CD4-positive, alpha-beta T cell treated with Interleukin-1 beta for 1 hour (primary cell): ENCODE measurements around the gene ZAP70.
A peak's percentile ranks its signal among the peaks of the same experiment; 100 is the strongest.

Experiments used
- DNase-seq, 2 donors: peaks; one replicate each; pipeline ENCODE4 v3.0.0-alpha.2; 2020 to 2022

The ZAP70 gene

DNA sequence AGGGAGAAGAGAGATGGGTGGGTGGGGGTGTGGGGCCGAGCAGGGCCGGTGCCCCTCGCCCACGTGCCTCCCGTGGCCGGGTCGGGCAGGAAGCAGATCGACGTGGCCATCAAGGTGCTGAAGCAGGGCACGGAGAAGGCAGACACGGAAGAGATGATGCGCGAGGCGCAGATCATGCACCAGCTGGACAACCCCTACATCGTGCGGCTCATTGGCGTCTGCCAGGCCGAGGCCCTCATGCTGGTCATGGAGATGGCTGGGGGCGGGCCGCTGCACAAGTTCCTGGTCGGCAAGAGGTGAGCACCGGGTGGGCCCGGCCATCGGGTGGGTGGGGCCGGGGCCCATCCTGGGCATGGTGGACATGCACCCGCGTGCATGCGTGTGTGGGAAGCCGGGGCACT, 21.8 kb downstream of the ZAP70 start:
- DNase-seq, result no peak

DNA sequence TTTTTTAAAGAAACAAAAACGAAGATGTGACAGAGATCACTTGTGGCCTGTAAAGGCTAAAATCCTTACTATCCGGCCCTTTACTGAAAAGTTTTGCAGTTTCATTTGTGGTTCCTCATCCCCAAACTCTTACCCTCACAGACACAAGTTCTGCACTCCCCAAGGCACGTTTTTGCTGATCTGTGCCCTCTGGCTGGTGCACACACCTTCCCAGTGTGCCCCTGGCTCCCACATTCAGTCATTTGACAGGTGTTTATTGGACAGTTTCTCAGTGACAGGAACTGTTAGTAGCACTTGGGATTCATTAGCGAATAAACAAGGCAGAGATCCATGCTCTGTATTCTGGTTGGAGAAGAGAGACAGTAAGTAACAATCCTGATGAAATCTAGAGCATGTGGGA, 22.8 kb downstream of the ZAP70 start:
- no peak for DNase-seq

DNA sequence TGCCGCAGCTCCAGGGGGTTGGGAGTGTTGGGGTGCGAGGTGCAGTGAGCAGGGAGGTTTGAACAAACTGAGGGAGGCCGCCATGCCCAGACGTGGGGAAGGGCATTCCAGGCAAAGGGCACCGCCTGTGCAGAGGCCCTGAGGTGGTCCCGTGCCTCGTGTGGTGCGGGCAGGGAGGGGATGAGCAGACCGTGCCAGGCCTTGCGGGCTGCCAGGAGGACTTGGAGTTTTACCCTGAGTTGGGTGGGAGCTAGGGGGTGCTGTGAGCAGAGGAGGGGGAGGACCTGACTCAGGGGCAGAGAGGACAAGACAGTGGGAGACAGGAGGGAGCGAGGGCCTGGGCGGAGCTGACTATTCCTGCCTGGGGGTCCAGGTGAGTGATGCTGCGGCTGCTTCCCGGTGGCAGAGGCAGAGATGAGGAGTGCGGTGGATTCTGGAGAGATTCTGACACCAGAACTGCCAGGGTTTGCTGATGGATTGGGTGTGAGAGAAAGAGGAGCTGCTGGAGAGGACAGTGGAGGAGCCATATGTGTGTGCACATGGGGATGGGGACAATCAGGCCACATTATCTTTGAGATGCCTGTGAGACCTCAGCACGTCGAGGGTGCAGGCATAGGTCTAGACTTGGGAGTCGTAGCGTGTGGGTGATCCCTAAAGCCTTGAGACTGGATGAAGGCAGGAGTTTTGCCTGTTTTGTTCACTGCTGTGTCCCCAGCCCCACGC, 23.4 kb downstream of the ZAP70 start:
- no peak for DNase-seq

DNA sequence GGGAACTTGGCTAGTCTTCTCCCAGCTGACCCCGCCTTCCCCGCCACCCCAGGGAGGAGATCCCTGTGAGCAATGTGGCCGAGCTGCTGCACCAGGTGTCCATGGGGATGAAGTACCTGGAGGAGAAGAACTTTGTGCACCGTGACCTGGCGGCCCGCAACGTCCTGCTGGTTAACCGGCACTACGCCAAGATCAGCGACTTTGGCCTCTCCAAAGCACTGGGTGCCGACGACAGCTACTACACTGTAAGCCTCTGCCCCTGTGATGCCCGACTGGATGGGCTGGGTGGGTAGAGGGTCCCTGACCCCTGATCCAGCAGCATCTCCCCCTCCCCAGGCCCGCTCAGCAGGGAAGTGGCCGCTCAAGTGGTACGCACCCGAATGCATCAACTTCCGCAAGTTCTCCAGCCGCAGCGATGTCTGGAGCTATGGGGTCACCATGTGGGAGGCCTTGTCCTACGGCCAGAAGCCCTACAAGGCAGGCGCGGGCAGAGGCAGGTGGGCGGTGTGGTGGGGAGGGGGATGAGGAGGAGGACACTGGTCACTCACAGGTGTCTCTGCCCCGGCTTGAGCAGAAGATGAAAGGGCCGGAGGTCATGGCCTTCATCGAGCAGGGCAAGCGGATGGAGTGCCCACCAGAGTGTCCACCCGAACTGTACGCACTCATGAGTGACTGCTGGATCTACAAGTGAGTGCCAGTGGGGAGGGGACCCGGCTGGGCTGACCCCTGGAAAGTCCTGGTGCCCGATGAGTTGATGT, 24.2 kb downstream of the ZAP70 start:
- DNase-seq, result no peak

DNA sequence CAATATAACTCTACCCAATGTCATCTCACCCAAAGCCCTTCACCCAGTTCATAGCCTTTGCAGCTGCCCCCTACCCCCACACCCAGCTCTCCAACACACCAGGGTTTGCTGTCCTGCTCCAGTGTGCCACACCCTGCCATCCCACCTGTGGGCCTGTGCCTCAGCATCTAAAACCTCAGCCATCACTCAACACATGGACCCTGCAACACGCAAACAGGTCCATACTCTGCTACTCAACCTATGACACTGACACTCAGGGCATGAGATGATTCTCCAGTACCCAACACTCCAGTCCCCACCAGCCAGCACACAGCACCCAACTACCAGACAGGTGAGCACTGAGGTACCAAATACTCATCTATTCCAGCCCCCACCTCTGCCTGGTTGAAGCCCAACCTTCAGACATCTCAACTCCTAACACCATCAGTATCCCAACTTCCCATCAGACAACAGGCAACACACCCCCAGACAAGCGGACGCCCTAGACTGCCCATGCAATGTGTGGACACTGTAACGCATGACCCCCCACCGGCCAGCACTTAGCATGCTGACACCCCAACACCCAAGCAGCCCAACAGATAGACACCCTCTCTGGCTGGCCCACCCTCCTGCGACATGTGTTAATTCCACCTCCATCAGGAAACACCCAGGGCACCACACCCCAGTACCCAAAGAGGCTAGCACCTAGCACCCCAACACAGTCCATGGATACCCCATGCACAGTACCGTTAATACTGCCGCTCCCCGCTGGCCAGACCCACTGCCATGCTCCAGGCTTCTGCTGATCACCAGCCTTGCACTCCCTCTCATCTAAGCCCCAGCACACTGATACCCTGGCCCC, 25.0 kb downstream of the ZAP70 start:
- DNase-seq, result no peak

DNA sequence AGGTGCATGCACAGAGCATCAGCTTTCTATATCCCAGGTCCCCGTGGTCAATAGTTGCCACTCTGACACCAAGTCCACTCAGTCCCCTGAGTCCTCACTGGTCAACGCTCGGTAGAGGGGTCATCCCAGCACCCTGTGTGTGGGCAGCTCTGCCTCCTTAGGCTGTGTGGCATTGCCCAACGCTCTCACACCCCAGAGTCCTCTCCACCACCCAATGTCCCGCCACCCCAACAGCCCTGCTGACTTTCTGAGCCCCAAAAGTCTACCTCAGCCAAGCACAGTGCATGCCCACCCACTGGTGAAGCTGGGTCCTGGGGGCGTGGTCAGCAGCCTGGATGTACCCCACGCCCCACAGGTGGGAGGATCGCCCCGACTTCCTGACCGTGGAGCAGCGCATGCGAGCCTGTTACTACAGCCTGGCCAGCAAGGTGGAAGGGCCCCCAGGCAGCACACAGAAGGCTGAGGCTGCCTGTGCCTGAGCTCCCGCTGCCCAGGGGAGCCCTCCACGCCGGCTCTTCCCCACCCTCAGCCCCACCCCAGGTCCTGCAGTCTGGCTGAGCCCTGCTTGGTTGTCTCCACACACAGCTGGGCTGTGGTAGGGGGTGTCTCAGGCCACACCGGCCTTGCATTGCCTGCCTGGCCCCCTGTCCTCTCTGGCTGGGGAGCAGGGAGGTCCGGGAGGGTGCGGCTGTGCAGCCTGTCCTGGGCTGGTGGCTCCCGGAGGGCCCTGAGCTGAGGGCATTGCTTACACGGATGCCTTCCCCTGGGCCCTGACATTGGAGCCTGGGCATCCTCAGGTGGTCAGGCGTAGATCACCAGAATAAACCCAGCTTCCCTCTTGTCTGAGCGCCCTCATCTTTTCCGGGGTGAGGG, 25.9 kb downstream of the ZAP70 start:
- no peak for DNase-seq

DNA sequence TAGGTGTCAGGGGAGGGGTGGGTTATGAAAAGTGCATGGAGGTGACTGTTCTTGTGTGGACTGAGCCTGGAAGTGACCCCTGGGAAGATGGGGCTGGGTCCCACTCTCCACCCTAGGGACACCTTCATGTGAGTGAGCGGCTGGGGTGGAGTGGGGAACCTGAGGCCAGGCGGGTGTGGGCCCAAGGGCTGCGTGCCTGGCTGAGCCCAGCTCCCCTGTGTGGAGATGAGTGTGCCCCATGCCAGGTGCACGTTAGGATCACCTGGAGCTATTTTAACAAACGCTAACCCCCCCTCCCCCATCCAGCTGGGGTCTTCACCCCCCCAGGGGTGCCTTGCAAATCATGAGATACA, 26.5 kb downstream of the ZAP70 start:
- DNase-seq, result no peak

DNA sequence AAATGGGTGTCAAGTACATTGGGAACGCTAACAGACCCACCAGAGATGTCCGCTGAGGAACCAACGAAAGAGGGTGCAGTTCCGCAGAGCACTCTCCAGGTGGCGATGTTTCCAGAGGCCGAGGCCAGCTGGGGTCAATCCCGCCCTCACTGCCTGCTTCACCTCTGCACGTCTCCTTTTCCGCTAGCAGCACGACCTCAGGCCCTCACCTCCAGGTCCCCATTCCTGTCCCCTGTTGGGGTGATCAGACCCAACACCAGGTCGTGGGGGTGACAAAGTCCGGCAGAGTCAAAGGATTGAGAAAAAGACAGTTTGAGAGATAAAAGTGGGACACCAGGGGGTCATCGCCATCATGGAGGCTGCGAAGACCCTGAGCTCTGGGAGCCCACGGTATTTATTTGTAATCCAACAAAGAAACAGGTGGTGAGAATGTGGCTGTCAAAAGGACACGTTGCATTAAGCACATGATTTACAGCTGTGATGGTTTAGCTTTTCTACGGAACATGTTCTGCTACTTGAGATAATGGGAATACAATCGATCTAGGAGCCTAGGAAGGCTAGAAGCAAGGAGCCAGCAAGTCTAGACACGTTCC, 27.3 kb downstream of the ZAP70 start:
- peak; percentile 48 to 55 for DNase-seq

DNA sequence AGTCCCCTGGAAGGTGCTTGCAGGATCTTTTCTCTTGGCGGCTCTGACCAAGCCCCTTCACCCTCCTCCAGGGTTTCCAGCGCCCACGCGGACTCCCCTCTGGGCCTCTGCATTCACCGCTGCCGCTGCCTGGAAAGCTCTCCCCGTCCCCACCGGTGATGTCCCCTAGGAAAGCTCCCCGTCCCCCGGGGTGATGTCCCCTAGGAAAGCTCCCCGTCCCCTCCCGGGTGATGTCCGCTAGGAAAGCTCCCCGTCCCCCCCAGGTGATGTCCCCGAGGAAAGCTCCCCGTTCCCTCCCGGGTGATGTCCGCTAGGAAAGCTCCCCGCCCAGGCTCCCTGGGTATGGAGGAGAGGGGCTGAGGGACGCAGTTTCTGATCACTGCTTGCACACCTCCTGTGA, 27.9 kb downstream of the ZAP70 start:
- no peak for DNase-seq

DNA sequence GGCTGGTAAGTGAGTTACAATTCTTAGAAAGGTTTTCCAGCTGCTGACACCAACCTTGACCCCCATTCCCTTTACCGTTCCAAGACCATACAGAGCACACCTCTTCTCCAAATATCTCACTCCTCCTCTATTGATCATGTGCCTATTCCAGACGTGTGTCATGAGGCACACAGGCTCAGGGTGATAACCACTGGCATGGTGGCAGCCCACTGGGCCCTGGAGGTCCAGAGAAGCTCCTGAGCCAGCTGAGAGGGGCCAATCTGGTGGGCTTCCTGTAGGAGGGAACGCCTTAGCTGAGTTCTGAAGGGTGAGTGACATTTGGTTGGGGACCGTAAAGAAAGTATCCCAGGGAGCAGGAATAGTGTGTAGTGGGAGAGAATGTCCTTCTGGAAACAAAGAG, 28.3 kb downstream of the ZAP70 start:
- no peak for DNase-seq

DNA sequence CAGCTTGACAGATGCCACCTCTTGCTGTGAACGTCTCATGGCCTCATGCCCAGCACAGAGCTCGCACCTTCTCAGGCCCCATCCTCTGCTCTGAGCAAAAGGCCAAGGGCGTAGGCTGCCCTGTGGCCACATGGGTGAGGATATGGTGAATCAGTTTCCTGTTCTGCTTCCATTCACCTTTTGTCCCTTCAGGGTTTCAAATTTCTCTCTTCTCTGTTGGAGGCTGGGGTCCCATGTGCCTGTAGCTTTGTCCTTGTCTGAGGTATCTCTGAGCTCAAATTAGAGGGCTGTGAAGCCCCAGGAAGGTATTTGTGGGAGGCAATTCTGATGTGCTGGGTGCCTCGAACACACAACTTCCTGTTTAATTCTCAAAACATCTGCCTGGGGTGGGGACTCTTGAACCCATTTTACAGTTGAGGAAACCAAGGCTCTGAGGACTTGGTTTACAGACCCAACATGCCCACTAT, 29.0 kb downstream of the ZAP70 start:
- peak; percentile 16 to 35 for DNase-seq

DNA sequence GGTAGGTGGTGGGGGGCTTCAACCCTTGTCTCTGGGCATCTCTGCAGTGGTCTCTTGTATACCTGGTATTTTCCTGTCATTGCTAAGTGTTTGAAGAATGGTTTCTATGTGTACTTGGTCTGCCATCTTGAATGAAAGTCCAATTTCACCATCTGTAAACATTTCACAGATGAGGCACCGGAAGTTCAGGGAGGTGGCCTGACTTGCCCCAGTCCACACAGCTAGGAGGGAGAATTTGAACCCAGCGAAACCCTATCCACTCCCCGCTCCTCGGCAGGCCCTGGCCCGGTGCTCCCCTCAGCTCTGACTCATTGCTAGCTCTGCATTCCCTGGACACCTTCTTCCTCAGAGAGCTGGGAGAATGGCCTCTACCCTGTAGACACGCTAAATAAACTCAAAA, 30.5 kb downstream of the ZAP70 start:
- no peak for DNase-seq

DNA sequence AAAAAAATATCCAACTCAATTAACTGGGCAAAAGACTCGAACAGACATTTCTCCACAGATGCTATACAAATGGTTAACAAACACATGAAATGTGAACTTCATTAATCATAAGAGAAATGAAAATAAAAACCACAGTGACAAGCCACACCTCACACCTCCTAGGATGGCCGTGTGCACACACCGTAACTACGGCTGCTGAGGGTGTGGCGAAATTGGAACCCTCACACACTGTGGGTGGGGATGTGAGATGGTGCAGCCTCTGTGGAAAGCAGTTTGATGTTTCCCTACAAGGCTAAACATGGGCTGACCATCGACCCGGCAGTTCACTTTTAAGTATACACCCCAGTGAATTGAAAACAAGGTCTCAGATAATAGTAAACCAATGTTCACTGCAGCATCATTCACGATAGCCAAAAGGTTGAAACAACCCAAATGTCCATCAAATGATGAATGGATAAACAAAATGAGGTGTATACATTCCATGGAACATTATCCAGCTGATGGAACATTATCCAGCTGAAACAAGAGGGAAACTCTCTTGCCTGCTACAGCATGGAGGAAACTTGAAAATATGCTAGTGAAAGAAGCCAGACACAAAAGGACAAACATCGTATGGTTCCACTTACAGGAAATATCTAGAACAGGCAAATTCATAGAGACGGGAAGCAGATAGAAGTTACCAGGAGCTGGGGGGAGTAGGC, 32.2 kb downstream of the ZAP70 start:
- peak; percentile 37 to 57 for DNase-seq

DNA sequence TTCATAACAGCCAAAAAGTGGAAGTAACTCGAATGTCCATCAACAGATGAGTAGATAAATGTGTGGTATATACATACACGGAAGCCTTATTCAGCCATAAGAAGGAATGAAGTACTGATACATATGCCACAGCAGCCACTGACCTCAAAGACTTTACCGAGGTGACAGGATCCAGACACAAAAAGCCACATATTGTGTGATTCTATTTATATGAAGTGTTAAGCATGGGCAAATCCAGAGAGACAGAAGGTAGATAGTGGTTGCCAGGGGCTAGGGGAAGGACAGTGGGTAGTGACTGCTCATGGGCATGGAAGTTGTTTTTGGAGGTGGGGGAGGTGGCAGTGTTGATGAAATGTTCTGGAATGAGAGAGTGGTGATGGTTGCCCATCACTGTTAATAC, 33.9 kb downstream of the ZAP70 start:
- DNase-seq, result peak in 1 of 2 donors; percentile 16

DNA sequence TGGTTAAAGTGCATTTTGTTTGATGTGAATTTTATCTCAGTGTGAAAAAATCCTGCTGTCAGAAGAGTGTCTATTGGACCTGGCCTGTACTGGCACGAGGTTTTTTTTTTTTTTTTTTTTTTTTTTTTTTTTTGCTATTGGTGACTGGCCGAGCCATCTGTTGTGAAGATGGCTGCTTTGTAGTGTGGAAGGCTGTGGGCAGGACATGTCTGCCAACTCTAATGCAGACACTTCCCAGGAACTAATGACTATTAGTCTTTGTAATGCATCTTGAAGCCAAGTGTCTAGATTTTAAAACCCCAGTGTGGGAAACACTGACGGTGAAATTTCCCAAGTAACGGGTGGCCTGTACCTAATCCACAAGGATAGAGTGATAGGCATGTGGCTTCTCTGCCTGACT, 34.3 kb downstream of the ZAP70 start:
- no peak for DNase-seq

DNA sequence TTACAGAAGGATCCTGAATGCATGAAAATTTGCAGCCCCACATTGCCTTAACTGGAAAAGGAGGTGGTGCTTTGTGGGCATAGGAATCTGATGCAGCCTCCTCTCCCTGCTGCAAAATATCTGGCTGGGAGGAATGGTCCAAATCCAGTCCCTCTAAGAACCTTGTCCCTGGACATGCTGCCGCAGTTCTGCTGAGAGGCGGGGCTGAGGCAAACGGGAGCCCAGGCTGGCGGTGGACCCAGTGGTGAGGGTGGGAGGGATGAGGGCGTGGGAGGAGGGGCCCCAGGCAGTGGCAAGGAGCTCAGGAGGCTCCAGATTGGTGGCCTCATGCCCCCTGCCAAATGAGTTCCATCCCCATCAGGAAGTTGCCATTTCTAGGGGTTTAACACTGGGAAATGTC, 36.2 kb downstream of the ZAP70 start:
- no peak for DNase-seq

DNA sequence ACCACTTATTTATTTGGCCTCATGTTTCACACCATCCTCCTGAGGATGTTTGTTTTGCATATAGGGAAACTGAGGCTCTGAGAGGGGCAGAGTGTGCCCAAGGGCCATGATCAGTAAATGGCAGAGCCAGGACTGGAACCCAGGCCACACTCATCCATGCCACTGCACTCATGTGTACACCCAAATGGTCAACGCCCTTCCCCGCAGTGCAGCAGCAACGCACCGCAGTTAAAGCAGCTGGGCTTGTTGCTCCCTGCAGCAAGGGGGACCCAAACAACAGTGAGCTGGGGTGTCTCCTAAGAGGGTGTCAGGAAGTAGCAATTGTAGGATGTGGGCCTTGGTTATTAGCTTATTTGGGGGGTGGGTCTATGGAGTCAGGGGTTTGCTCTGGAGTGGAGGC, 36.6 kb downstream of the ZAP70 start:
- no peak for DNase-seq

DNA sequence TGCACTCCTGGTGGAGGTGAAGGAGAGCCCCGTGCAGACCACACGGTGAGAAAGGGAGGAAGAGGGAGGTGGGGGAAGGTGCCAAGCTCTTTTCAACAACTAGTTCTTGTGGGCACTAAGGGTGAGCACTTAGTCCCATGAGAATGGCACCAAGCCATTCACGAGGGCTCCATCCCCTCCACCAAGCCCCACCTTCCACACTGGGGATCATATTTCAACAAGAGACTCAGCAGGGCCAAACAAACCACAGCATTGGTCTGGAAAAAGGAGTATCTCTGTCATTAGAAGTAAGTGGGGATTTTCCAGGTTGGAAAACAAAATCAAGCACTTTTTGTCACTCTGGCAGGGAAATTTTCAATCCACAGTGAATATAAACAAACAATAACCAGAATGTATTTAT, 38.4 kb downstream of the ZAP70 start:
- DNase-seq, result no peak

DNA sequence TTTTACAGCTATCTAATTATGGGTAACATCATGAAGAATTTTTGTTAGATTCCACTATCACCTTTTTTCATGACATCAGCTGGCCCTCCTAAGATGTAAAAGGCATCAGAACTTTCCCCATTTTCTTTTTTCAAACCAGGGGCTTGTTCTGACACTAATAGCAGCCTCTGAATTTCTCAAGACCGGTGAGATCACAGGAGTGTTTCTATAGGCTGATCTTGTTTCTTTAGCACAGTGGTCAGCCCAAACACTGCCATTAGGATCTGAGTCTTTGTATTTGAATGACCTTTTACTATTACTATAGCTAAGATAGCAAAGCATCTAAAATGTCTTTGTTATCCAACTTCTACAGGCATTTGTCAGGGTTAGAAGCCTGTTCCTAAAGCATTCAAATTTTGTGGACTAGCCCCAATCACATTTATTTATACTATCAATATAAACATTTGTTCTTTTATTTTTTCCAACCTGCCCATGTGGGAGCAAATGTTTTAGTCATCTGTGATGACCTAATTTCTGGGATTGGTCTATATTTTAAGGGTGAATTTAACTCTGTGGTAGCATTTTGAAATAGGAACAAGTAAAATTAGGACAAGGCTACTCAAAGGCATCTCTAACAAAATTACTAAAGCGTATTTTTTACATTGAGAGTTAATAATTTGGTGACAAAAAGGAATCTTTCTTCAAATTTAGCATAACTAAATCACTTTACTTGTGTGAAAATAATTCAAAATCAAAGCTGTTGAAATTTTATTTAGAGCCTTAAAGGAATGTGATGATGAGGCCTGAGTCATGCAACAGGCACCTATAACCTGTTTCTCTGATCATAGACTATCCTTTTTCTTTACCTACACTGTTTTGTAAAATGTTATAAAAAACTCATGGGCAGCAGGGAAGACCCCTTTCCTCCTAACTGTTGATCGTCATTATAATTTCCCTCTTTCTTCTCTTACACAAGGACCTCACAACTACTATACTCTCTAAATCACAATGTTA, 39.3 kb downstream of the ZAP70 start:
- no peak for DNase-seq

DNA sequence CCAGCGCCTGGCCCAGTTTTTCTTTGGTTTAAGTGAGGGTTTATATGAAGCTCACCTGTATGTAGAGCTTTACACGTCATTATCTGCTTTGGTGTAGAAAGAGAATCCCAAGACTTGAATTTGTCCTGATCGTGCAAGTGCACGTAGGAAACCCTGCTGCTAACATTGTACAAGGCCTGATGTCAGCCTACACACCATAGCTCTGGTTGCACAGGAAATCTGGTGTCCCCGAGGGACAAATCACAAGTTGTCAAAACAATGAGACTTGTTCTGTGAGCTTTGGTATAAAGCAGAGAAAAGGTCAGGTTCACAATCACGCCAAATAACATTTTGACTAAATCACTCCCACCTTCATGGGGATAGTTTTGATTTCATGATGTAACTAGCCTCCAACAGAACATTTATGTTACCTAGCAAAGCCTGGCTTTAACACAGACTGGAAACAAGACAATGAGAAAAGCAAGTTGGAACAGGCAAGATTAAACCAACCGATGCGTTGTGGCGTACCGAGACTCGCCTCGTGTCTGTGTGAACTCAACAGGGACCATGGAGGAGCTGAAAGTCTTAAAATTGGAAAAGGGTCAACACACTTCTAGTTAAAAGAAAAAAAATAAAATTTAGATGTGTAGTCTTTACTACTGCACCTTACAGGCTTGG, 41.4 kb downstream of the ZAP70 start:
- DNase-seq, result no peak
